ENCODE data around the gene CFAP70.
"Not testable (repeated sequence)": the region's sequence is repeated elsewhere in the genome, so short reads cannot be mapped to it uniquely, and the experiment has no call there.

CFAP70 gene

DNA sequence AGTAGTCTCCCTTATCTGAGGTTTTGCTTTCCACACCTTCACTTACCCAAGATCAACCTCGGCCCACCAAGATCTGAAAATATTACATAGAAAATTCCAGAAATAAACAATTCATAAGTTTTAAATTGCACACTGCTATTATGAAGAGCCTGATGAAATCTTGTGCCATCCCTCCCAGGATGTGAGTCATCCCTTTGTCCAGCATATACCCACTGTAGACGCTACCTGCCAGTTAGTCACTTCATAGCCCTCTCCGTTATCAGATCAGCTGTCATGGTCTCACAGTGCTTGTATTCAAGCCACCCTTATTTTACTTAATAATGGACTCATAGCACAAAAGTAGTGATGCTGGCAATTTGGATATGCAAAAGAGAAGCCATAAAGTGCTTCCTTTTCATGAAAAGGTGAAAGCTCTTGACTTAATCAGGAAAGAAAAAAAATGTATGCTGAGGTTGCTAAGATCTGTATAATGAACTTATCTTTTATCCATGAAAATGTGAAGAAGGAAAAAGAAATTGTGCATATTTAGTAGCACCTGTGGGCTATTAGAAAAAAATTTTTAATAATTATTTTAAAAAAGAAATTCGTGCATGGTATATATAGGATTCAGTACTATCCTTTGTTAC is 96.4 kb downstream of the CFAP70 start:
- H3K4me1 ChIP-seq (ENCODE audit: control insufficient read depth, insufficient read depth, low read length, poor library complexity, severe bottlenecking), result no peaks in the 10 kb centered on the region
- no peak for DNase-seq
- H3K4me3 ChIP-seq (ENCODE audit: insufficient read depth, low read depth, low read length, poor library complexity, severe bottlenecking), result no peak overlapping the region
- no peaks in the 10 kb centered on the region for H3K9me3 ChIP-seq (ENCODE audit: control insufficient read depth, low read length)
- H3K27me3 ChIP-seq (replicated peaks; ENCODE audit: control insufficient read depth, insufficient read depth, low read length, poor library complexity, severe bottlenecking), result no peaks in the 10 kb centered on the region
- no peaks in the 10 kb centered on the region for H3K36me3 ChIP-seq (ENCODE audit: control insufficient read depth, insufficient read depth, low read length)
- no peak overlapping the region for H3K27ac ChIP-seq (ENCODE audit: insufficient read depth, low read length, poor library complexity, severe bottlenecking)

DNA sequence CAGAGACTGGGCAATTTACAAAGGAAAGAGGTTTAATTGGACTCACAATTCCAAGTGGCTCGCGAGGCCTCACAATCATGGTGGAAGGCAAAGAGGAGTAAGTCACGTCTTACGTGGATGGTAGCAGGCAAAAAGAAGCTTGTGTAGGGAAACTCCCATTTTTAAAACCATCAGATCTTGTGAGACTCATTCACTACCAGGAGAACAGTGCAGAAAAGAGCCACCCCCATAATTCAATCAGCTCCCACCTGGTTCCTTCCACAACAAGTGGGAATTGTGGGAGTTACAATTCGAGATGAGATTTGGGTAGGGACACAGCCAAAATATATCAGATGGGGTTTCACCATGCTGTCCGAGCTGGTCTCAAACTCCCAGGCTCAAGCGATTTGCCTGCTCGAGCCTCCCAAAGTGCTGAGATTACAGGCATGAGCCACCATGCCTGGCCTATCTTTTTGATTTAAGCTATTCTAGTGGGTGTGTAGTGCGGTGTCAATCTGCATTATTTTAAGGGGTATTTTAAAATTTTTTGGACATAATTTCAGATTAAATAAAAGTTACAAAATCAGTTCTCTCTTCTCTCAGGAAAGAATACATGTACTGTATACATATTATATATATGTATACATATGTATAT is 97.2 kb downstream of the CFAP70 start:
- DNase-seq, result no peak
- Histone ChIP-seq H3K4me3 (ENCODE audit: insufficient read depth, low read depth, low read length, poor library complexity, severe bottlenecking) (no peak overlapping the region), H3K9me3 (ENCODE audit: control insufficient read depth, low read length) (no peaks in the 10 kb centered on the region), H3K27ac (ENCODE audit: insufficient read depth, low read length, poor library complexity, severe bottlenecking) (no peak overlapping the region), H3K36me3 (ENCODE audit: control insufficient read depth, insufficient read depth, low read length) (no peaks in the 10 kb centered on the region), H3K4me1 (ENCODE audit: control insufficient read depth, insufficient read depth, low read length, poor library complexity, severe bottlenecking) (no peaks in the 10 kb centered on the region), H3K27me3 (replicated peaks; ENCODE audit: control insufficient read depth, insufficient read depth, low read length, poor library complexity, severe bottlenecking) (no peaks in the 10 kb centered on the region)

DNA sequence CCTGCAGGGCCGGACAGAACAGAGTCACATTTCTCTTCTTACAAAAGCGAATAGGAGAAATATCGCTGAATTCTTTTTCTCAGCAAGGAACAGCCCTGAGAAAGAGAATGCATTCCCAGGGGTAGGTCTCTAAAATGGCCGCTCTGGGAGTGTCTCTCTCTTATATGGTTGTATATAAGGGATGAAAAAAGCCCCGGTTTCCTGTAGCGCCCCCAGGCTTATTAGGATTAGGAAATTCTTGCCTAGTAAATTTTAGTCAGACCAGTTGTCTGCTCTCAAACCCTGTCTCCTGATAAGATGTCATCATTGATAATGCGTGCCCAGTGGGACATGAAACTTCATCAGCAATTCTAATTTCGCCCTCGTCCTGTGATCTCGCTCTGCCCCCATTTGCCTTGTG is 100.1 kb downstream of the CFAP70 start:
- not testable (repeated sequence) for H3K4me1 ChIP-seq (ENCODE audit: control insufficient read depth, insufficient read depth, low read length, poor library complexity, severe bottlenecking); H3K36me3 ChIP-seq (ENCODE audit: control insufficient read depth, insufficient read depth, low read length); H3K9me3 ChIP-seq (ENCODE audit: control insufficient read depth, low read length); H3K27me3 ChIP-seq (replicated peaks; ENCODE audit: control insufficient read depth, insufficient read depth, low read length, poor library complexity, severe bottlenecking); H3K4me3 ChIP-seq (ENCODE audit: insufficient read depth, low read depth, low read length, poor library complexity, severe bottlenecking); DNase-seq; H3K27ac ChIP-seq (ENCODE audit: insufficient read depth, low read length, poor library complexity, severe bottlenecking)

DNA sequence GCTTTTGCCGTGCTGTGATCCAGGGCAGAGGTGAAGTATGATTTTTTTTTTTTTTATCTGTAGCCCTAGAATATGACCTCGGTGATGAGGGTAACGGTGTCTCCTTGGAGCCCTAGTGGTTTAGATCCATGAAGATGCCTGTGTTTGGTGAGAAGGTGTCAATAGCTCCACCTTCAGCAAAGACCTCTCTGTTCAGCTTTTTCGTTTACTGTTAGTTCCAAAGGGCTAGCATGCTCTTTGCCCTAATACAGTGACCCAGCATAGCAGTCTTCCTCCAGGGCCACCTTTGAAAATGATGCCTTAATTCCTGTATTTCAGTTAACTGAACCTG is 105.5 kb downstream of the CFAP70 start:
- Histone ChIP-seq H3K4me3 (ENCODE audit: insufficient read depth, low read depth, low read length, poor library complexity, severe bottlenecking) (peak overlapping the region; percentile 97), H3K36me3 (ENCODE audit: control insufficient read depth, insufficient read depth, low read length) (peaks cover 4% of the 10 kb centered on the region), H3K27ac (ENCODE audit: insufficient read depth, low read length, poor library complexity, severe bottlenecking) (peak overlapping the region; percentile 85), H3K27me3 (replicated peaks; ENCODE audit: control insufficient read depth, insufficient read depth, low read length, poor library complexity, severe bottlenecking) (no peaks in the 10 kb centered on the region), H3K4me1 (ENCODE audit: control insufficient read depth, insufficient read depth, low read length, poor library complexity, severe bottlenecking) (peaks cover 9% of the 10 kb centered on the region), H3K9me3 (ENCODE audit: control insufficient read depth, low read length) (no peaks in the 10 kb centered on the region)
- no peak for DNase-seq

DNA sequence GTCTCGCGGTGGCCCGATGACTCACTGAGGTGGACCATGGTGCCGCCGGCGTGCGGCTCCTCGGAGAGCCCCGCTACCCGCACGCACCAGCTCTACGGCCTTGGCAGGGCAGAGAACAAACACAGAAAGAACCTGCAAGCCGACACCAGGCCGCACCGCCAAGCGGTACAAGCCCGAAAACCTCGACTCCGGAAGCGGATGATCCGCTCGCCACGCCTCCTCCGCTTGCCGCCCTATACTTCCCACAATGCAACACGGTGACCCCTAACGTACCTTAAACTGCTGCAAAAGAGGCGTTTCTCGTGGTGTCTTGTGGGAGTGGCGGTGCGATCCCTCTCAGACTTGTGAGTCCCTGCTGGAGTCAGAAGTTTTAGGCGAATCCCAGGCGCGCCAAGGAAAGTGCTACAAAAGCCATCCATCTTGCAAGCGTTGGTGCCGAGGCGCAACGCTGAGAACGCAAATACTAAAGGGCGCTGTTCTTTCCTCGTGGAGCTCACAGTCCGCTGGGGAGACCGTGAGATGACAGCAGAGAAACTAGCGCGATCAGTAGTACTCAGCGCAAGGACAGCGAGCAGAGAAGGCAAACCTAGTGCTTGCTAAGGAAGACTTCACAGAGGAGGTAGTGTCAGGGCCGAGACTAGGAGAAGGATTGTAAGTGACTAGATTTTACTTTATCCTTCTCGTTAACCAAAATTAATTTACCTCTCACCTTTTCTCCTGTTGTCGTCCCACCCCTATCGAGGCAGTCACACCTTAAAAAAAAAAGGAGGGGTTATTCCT is 106.0 kb downstream of the CFAP70 start, which contains the start of gene MRPS16:
Gene MRPS16, minus strand, starts transcription at position 200 of the 780 bp plus-strand sequence. Its CDS starts 162 bp downstream, at position 38.
- Histone ChIP-seq H3K27me3 (replicated peaks; ENCODE audit: control insufficient read depth, insufficient read depth, low read length, poor library complexity, severe bottlenecking) (no peaks in the 10 kb centered on the region), H3K4me3 (ENCODE audit: insufficient read depth, low read depth, low read length, poor library complexity, severe bottlenecking) (peak within 1 kb of the TSS; percentile 97), H3K36me3 (ENCODE audit: control insufficient read depth, insufficient read depth, low read length) (peaks cover 4% of the 10 kb centered on the region), H3K27ac (ENCODE audit: insufficient read depth, low read length, poor library complexity, severe bottlenecking) (peak within 1 kb of the TSS; percentile 85), H3K4me1 (ENCODE audit: control insufficient read depth, insufficient read depth, low read length, poor library complexity, severe bottlenecking) (peaks cover 9% of the 10 kb centered on the region), H3K9me3 (ENCODE audit: control insufficient read depth, low read length) (no peaks in the 10 kb centered on the region)
- peak; percentile 86 to 92 (median 91) for DNase-seq

DNA sequence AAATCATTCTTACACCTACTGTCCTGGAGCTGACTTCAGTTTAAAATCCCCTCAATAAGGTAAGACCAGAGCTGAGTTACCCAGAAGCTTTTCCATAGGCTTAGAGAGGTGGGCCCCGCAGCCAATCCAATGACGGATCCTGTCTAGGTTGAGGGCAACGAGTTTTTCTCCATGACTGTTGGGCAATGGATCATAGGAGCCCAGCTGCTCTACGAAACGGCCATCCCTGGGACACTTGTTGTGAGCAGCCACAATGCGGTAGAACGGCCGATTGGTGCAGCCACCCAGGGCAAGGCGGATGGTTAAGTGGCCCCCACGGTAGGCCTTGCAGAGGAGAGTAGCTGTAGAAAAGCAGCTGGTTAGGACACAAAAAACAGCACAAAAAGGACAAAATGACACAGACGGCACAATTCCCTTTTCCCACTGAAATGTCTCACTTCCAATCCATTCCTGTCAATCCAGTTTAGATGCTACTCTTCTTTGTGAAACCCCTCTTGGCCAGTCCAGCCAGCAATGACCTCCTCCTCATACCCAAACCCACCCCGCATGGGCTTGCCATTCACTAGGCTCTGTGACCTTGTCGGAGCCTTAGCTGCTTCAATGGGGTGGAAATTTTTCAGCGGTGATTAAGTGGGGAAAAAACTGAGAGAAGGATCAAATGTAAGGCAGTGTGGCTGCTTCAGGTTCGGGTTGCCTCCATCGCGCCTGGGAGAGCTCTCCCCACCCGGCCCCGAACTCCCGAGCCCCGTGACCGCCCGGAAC is 106.8 kb downstream of the CFAP70 start:
- DNase-seq, result no peak
- Histone ChIP-seq H3K27ac (ENCODE audit: insufficient read depth, low read length, poor library complexity, severe bottlenecking) (peak overlapping the region; percentile 85), H3K27me3 (replicated peaks; ENCODE audit: control insufficient read depth, insufficient read depth, low read length, poor library complexity, severe bottlenecking) (no peaks in the 10 kb centered on the region), H3K4me1 (ENCODE audit: control insufficient read depth, insufficient read depth, low read length, poor library complexity, severe bottlenecking) (peaks cover 9% of the 10 kb centered on the region), H3K4me3 (ENCODE audit: insufficient read depth, low read depth, low read length, poor library complexity, severe bottlenecking) (peak overlapping the region; percentile 97), H3K36me3 (ENCODE audit: control insufficient read depth, insufficient read depth, low read length) (peaks cover 4% of the 10 kb centered on the region), H3K9me3 (ENCODE audit: control insufficient read depth, low read length) (no peaks in the 10 kb centered on the region)

DNA sequence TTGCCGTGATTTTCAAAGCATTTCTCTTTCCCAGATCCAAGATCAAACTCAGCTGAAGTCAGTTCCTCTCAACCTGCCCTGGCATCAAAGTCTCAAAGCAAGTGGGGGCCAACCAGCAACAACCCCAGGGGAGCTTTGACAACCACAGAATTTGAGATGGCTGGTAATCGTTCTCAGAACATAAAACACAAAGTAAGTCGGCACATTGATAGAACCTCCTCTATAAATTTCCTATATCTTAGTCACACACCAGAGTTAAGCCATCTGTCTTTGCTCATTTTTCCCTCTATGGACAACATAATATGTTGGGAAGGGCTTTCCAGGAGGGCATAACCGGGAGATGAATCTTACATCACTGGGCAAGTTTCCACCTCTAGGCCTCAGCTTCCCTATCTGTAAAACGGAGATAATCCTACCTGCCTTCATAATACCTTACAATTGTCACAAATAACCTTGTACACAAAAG is 110.4 kb downstream of the CFAP70 start:
- no peak overlapping the region for H3K4me3 ChIP-seq (ENCODE audit: insufficient read depth, low read depth, low read length, poor library complexity, severe bottlenecking)
- no peaks in the 10 kb centered on the region for H3K27me3 ChIP-seq (replicated peaks; ENCODE audit: control insufficient read depth, insufficient read depth, low read length, poor library complexity, severe bottlenecking)
- no peaks in the 10 kb centered on the region for H3K9me3 ChIP-seq (ENCODE audit: control insufficient read depth, low read length)
- DNase-seq, result no peak
- peaks cover 12% of the 10 kb centered on the region for H3K36me3 ChIP-seq (ENCODE audit: control insufficient read depth, insufficient read depth, low read length)
- H3K4me1 ChIP-seq (ENCODE audit: control insufficient read depth, insufficient read depth, low read length, poor library complexity, severe bottlenecking), result peaks cover 13% of the 10 kb centered on the region
- no peak overlapping the region for H3K27ac ChIP-seq (ENCODE audit: insufficient read depth, low read length, poor library complexity, severe bottlenecking)

DNA sequence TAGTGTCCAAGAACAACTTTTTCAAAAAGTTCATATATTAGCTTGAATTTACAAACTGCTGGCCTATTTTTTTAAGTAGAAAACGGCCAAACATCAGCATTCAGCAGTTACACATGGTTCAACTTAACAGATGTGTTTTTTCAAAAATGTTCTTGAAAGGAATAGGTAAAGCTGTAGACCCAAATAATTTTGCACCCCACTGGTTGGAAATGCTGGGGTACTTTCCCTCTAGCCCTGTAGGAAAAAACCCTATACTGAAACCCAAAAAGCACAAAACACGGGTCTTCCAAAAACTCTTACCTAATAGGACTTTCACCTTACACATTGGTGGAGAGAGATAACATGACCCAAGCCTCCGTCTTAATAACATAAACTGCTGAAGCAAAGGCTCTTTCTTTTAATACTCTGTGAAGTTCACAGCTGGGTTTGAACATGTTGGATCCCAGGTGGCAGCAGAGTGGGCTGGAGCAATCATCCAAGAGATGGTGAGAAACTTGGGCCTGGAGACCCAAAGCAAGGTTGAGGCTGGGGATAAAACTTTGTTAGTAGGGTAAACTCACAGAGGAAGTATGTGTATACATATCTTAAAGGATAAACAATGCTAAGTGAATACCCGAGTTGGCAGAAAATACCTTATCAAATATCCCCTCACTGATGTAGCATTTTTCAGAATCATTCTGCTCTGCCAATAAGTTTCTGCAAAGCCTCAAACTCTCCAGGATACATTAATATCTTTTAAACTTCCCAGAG is 111.0 kb downstream of the CFAP70 start:
- Histone ChIP-seq H3K4me1 (ENCODE audit: control insufficient read depth, insufficient read depth, low read length, poor library complexity, severe bottlenecking) (peaks cover 13% of the 10 kb centered on the region), H3K4me3 (ENCODE audit: insufficient read depth, low read depth, low read length, poor library complexity, severe bottlenecking) (peak overlapping the region; percentile 75), H3K27ac (ENCODE audit: insufficient read depth, low read length, poor library complexity, severe bottlenecking) (peak overlapping the region; percentile 81), H3K9me3 (ENCODE audit: control insufficient read depth, low read length) (no peaks in the 10 kb centered on the region), H3K36me3 (ENCODE audit: control insufficient read depth, insufficient read depth, low read length) (peaks cover 14% of the 10 kb centered on the region), H3K27me3 (replicated peaks; ENCODE audit: control insufficient read depth, insufficient read depth, low read length, poor library complexity, severe bottlenecking) (no peaks in the 10 kb centered on the region)
- DNase-seq, result no peak
